ENCODE results near the gene TST. TPM values are rescaled to one million over a fixed set of nuclear protein-coding genes. Genes with fewer than 3 reads are reported as not detected.

The TST gene
- total RNA-seq, 2 experiments from 2014 or later = 7.2 to 8.3 TPM

- Mint-ChIP-seq H3K27ac (peak within 1 kb of the TSS; percentile 44), H3K4me3 (peak within 1 kb of the TSS; percentile 74), H3K4me1 (peaks cover 20% of the 10 kb centered on the region), H3K9me3 (no peaks in the 10 kb centered on the region), H3K36me3 (ENCODE audit: low read depth) (peaks cover 16% of the 10 kb centered on the region), H3K27me3 (no peaks in the 10 kb centered on the region)
- peak; percentile 84 for DNase-seq
- ChIA-PET CTCF (interaction anchor here (0.6 to 2.4 kb wide), 9 partner anchors 9 to 187 kb away, joined by 3 to 9 read pairs (median 3); no protein-coding TSS in a partner anchor), POLR2A (interaction anchor here (0.6 to 1.8 kb wide), 12 partner anchors 9 to 522 kb away, joined by 3 to 9 read pairs (median 4); partner anchors contain the start of genes EIF3D, IFT27, IL2RB and RAC2)
Observed at GRCh38 chr22:37051391-37052385, 32.4 kb upstream of the TST start, which contains the start of gene KCTD17. KCTD17 (plus strand) TSS chr22:37051742; CDS start chr22:37051761, 19 bp downstream.

GRCh38 chr22:37050913-37051312 is 31.7 kb upstream of the TST start:
- DNase-seq = no peak

GRCh38 chr22:37049224-37049623 is 30.0 kb upstream of the TST start:
- ChIA-PET CTCF (interaction anchor here (0.7 kb wide), 1 partner anchor 363 kb away, joined by 4 read pairs; no protein-coding TSS in a partner anchor), POLR2A (no interaction called here)
- Mint-ChIP-seq H3K27me3 (no peaks in the 10 kb centered on the region), H3K9me3 (no peaks in the 10 kb centered on the region), H3K4me1 (peaks cover 31% of the 10 kb centered on the region), H3K27ac (no peak overlapping the region), H3K36me3 (ENCODE audit: low read depth) (peaks cover 2% of the 10 kb centered on the region), H3K4me3 (no peak overlapping the region)
- DNase-seq = no peak

More at GRCh38 chr22:37050913-37051312, 31.7 kb upstream of the TST start:
- no peaks in the 10 kb centered on the region for H3K9me3 Mint-ChIP-seq
- H3K27ac Mint-ChIP-seq = no peak overlapping the region
- CTCF ChIA-PET = interaction anchor here (0.6 to 2.4 kb wide), 8 partner anchors 8 to 188 kb away, joined by 3 to 9 read pairs (median 3); no protein-coding TSS in a partner anchor
- H3K4me1 Mint-ChIP-seq = peaks cover 23% of the 10 kb centered on the region
- peaks cover 12% of the 10 kb centered on the region for H3K36me3 Mint-ChIP-seq (ENCODE audit: low read depth)
- H3K27me3 Mint-ChIP-seq = no peaks in the 10 kb centered on the region
- peak overlapping the region; percentile 74 for H3K4me3 Mint-ChIP-seq
- POLR2A ChIA-PET = interaction anchor here (0.6 to 1.8 kb wide), 8 partner anchors 10 to 522 kb away, joined by 3 to 8 read pairs (median 4); partner anchors contain the start of genes EIF3D, IFT27, IL2RB and RAC2

- POLR2A ChIA-PET = no interaction called here
Observed at GRCh38 chr22:37048133-37048532, 28.9 kb upstream of the TST start.

GRCh38 chr22:37047006-37047405 is 27.8 kb upstream of the TST start:
- no peak overlapping the region for H3K4me3 Mint-ChIP-seq
- H3K4me1 Mint-ChIP-seq = peaks cover 16% of the 10 kb centered on the region
- ChIA-PET POLR2A (no interaction called here), CTCF (interaction anchor here (0.7 to 1.6 kb wide), 7 partner anchors 17 to 259 kb away, joined by 3 to 6 read pairs (median 4); no protein-coding TSS in a partner anchor)
- no peak overlapping the region for H3K27ac Mint-ChIP-seq
- H3K9me3 Mint-ChIP-seq = no peaks in the 10 kb centered on the region
- H3K36me3 Mint-ChIP-seq (ENCODE audit: low read depth) = no peaks in the 10 kb centered on the region
- H3K27me3 Mint-ChIP-seq = no peaks in the 10 kb centered on the region
- DNase-seq = no peak

More at GRCh38 chr22:37048133-37048532, 28.9 kb upstream of the TST start:
- no peaks in the 10 kb centered on the region for H3K9me3 Mint-ChIP-seq
- H3K36me3 Mint-ChIP-seq (ENCODE audit: low read depth) = peaks cover under 1% of the 10 kb centered on the region
- no peak for DNase-seq
- H3K4me3 Mint-ChIP-seq = no peak overlapping the region
- H3K27ac Mint-ChIP-seq = no peak overlapping the region
- CTCF ChIA-PET = interaction anchor here (0.6 kb wide), 1 partner anchor 509 kb away, joined by 4 read pairs; no protein-coding TSS in a partner anchor
- no peaks in the 10 kb centered on the region for H3K27me3 Mint-ChIP-seq
- peaks cover 26% of the 10 kb centered on the region for H3K4me1 Mint-ChIP-seq

- Mint-ChIP-seq H3K27ac (no peak overlapping the region), H3K4me3 (no peak overlapping the region), H3K4me1 (peaks cover 18% of the 10 kb centered on the region), H3K27me3 (no peaks in the 10 kb centered on the region), H3K9me3 (no peaks in the 10 kb centered on the region), H3K36me3 (ENCODE audit: low read depth) (no peaks in the 10 kb centered on the region)
- CTCF ChIA-PET = interaction anchor here (0.6 to 4.1 kb wide), 14 partner anchors 9 to 271 kb away, joined by 3 to 33 read pairs (median 4); partner anchors contain the start of genes IFT27 and IL2RB
- POLR2A ChIA-PET = interaction anchor here (0.7 to 1.0 kb wide), 2 partner anchors 19 to 630 kb away, joined by 3 read pairs; no protein-coding TSS in a partner anchor
- no peak for DNase-seq
Observed at GRCh38 chr22:37046589-37046988, 27.3 kb upstream of the TST start.

GRCh38 chr22:37045958-37046357 is 26.7 kb upstream of the TST start:
- no peaks in the 10 kb centered on the region for H3K27me3 Mint-ChIP-seq
- no peak overlapping the region for H3K27ac Mint-ChIP-seq
- peaks cover 20% of the 10 kb centered on the region for H3K4me1 Mint-ChIP-seq
- ChIA-PET POLR2A (interaction anchor here (0.7 to 1.0 kb wide), 2 partner anchors 20 to 631 kb away, joined by 3 read pairs; no protein-coding TSS in a partner anchor), CTCF (interaction anchor here (0.6 to 4.1 kb wide), 14 partner anchors 9 to 270 kb away, joined by 3 to 33 read pairs (median 4); partner anchors contain the start of genes IFT27 and IL2RB)
- H3K36me3 Mint-ChIP-seq (ENCODE audit: low read depth) = no peaks in the 10 kb centered on the region
- H3K9me3 Mint-ChIP-seq = no peaks in the 10 kb centered on the region
- H3K4me3 Mint-ChIP-seq = no peak overlapping the region
- DNase-seq = no peak

- ChIA-PET CTCF (interaction anchor here (0.6 to 4.1 kb wide), 17 partner anchors 10 to 269 kb away, joined by 3 to 33 read pairs (median 4); partner anchors contain the start of gene IFT27), POLR2A (no interaction called here)
Observed at GRCh38 chr22:37044634-37045625, 25.7 kb upstream of the TST start.

GRCh38 chr22:37043828-37044538 is 24.7 kb upstream of the TST start:
- peaks cover 6% of the 10 kb centered on the region for H3K27me3 Mint-ChIP-seq
- peak; percentile 66 for DNase-seq
- ChIA-PET POLR2A (no interaction called here), CTCF (interaction anchor here (1.0 to 4.1 kb wide), 12 partner anchors 8 to 268 kb away, joined by 3 to 33 read pairs (median 4); partner anchors contain the start of genes IFT27 and KCTD17)
- H3K4me1 Mint-ChIP-seq = peaks cover 26% of the 10 kb centered on the region
- no peaks in the 10 kb centered on the region for H3K36me3 Mint-ChIP-seq (ENCODE audit: low read depth)
- no peak overlapping the region for H3K4me3 Mint-ChIP-seq
- no peak overlapping the region for H3K27ac Mint-ChIP-seq
- H3K9me3 Mint-ChIP-seq = no peaks in the 10 kb centered on the region

More at GRCh38 chr22:37044634-37045625, 25.7 kb upstream of the TST start:
- no peak overlapping the region for H3K27ac Mint-ChIP-seq
- DNase-seq = no peak
- peaks cover 3% of the 10 kb centered on the region for H3K27me3 Mint-ChIP-seq
- H3K9me3 Mint-ChIP-seq = no peaks in the 10 kb centered on the region
- H3K4me3 Mint-ChIP-seq = no peak overlapping the region
- peaks cover 26% of the 10 kb centered on the region for H3K4me1 Mint-ChIP-seq
- H3K36me3 Mint-ChIP-seq (ENCODE audit: low read depth) = no peaks in the 10 kb centered on the region

GRCh38 chr22:37043209-37043827 is 24.1 kb upstream of the TST start:
- DNase-seq = no peak
- peaks cover 6% of the 10 kb centered on the region for H3K27me3 Mint-ChIP-seq
- H3K4me1 Mint-ChIP-seq = peaks cover 26% of the 10 kb centered on the region
- H3K27ac Mint-ChIP-seq = no peak overlapping the region
- POLR2A ChIA-PET = no interaction called here
- no peaks in the 10 kb centered on the region for H3K9me3 Mint-ChIP-seq
- H3K4me3 Mint-ChIP-seq = no peak overlapping the region
- CTCF ChIA-PET = interaction anchor here (1.0 to 4.1 kb wide), 9 partner anchors 8 to 267 kb away, joined by 3 to 33 read pairs (median 4); partner anchors contain the start of genes IFT27 and KCTD17
- H3K36me3 Mint-ChIP-seq (ENCODE audit: low read depth) = no peaks in the 10 kb centered on the region

- H3K9me3 Mint-ChIP-seq = no peaks in the 10 kb centered on the region
- H3K36me3 Mint-ChIP-seq (ENCODE audit: low read depth) = no peaks in the 10 kb centered on the region
- CTCF ChIA-PET = interaction anchor here (0.6 kb wide), 1 partner anchor 223 kb away, joined by 3 read pairs; no protein-coding TSS in a partner anchor
- no peak overlapping the region for H3K27ac Mint-ChIP-seq
- H3K4me3 Mint-ChIP-seq = no peak overlapping the region
- no peak for DNase-seq
- peaks cover 16% of the 10 kb centered on the region for H3K4me1 Mint-ChIP-seq
- POLR2A ChIA-PET = no interaction called here
- peaks cover 20% of the 10 kb centered on the region for H3K27me3 Mint-ChIP-seq
Observed at GRCh38 chr22:37039466-37039865, 20.2 kb upstream of the TST start.

Data from activated CD4-positive, alpha-beta memory T cell treated with anti-CD3 and anti-CD28 coated beads, Interleukin-2, amount 10 ng/mL, durations not matched to agents 7 days and 5 days (primary cell).